Measurements from ENCODE around the gene CAMTA1.

The CAMTA1 gene

DNA sequence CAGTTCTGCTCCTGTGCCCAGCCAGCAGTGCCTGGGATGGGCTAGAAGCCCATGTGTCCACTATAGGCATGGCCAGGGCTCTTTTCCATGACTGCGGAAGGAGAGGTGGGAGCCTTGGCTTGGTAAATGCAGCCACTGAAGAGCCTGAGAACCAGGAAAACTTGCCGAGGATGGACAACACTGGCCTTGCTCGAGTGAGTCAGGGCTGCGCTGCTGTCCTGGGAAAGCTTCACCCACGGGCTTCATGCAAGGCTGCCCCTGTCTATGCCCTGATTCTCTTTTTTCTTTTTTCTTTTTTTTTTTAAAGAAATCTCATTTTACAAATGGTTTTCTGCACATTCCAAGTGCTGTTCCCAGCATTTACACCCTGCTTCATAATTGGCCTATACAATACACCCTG, 156.5 kb downstream of the CAMTA1 start:
- DNase-seq = no peak

DNA sequence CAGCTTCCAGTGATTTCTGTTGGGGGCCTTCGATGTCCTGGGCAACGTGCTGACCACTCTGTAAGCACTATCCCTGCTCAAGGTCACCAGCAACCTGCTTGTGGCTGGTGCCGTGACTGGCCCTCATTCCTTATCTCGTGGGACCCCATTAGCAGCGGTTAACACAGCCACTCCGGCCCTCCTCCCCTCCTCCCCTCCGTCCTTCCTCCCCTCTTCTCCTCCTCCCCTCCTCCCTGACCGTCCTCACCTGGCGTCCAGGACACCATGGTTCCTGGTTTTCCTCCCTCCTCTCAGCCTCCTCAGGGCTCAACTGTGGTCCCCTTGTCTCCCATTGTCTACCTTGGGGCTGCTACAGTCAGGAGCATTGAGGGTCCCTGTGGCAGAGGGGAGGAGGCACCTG, 157.7 kb downstream of the CAMTA1 start:
- DNase-seq = no peak

DNA sequence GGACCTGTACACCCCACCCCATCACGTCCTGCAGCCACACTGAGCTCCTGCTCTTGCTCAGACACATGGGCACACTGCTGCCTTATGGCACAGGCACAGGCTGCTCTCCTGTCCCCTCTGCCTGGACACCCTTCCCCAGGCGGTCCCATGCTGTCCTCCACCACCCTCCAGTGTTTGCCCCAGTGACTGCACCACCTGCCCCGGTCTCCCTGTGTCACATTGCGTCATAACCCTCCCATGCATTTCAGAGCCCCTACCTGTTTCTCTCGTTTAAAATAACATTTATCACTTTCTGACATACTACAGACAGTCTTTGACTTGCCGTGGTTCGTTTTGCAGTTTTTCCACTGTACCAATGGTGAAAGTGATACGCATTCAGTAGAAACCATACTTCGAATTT, 159.2 kb downstream of the CAMTA1 start:
- no peak for DNase-seq

DNA sequence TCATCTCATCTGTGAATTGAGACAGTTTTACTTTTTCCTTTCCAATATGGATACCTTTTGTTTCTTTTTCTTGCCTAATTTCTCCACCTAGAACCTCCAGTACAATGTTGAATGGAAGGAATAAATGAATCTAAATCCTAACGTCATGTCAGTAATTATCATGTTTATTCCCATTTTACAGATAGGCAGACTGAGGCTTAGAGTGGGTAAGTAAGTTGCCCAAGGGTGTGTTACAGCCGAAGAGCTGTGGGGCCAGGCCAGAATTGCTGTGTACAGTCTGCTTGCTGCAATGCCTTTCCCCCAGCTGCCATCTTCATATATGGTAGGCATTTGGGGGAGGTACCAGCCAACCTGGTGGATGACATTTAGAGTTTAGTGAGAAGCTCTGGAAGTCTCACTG, 162.7 kb downstream of the CAMTA1 start:
- DNase-seq = no peak

DNA sequence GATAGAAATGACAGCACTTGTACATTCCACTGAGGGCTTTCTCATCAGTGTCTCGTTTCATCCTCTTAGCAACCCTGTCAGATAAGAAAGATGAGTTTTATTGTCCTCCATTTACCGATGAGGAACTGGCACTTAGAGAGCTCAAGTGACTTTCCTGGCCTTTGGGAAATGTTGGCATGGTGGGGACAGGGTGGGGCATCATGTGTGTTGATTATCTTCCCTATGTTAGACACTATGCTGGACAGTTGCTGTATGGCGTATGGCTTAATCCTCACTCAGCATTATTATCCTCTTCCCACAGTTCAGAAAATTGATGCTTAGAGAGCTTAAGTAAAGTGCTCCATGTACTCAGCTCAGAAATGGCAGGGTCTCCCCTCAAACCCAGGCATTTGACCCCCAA, 163.2 kb downstream of the CAMTA1 start:
- no peak for DNase-seq

DNA sequence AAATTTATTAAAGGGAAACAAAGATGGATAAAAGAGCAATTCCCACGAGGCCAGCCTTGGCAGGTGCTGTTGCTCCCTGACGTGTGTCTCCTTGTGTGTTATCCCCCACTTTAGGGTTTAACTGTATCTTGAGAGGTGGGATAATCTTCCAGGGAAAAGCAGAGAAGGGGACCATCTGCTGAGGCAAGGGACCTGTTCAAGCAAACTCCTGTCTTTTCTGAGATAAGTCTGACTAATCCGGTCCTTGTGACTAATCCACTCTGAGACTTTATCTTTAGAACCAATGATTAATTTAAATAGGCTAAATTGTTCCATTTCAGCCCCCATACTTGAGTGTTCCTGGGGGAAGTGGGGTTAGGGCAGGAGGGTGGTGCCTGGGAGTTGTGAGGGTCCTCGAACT, 163.6 kb downstream of the CAMTA1 start:
- DNase-seq = no peak

DNA sequence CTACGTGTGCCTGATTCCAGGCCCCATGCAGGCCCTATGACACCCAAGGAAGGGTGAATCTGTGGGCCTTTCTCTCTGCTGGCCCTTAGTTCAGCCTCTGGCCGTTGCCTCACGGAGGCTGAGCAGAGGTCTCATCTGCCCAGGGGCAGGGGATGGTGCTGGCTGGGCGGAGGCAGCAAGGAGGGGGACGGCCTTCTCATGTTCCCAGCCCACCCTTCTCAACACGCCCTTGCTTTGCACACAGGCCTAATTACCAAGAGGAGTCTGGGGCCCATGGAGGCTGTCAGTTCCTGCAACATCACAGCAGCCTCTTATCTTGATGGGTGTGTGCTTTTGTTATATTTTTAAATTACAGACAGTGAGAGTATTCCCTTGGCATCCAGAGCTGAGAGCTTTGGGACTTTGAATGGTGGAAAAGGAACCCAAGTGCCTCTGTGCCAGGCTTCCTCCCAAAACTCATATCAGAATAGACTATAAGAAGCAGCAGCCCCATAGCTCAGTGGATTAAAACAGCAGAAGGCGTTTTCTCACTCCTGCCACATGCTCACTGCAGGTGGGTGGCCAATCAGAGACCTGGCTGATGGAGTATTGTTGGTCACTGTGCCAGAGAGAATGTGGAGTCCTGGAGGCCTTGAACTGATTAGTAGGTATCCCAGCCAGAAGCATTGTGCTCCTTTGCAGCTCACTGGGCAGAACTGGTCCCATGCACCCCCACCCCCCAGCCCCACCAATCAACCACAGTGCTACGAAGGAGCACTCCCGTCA, 164.9 kb downstream of the CAMTA1 start:
- DNase-seq = no peak

DNA sequence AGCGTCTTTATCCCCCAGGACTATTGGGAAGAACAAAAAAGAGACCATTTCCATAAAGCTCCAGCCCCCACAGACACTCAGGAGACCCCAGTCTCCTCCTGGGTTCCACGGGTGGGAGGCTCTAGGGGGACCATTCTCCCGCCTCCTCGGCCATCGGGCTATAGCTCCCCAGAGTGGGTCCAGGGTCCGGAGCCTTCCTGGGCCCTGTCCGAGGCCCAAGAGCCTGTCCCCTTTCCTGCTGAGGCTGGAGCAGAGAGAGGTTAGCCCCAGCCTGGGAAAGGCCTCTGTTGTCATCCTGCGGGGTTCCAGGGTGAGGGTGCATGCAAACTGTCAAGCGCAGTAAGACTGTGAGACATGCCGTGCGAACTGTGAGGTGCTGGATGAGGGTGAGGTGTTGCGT, 166.3 kb downstream of the CAMTA1 start:
- DNase-seq = no peak

DNA sequence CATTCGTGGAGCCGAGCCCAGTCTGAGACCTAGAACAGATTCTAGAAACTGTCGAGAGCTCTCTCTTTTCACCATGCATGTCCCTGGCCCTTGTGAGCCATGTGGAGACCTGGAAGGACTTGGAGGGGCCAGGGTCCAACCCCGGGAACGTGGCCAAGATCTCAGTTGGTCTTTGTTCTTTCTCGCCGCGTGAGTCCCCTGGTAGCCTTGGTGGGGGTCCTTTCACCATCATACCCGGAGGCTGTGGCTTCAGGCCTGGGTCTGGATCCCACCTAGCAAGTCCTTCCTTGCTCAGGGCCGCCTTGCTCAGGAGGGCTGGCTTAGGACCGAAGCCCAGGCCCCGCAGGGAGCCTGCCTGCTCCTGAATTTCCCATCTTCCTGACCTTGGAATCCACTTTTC, 168.0 kb downstream of the CAMTA1 start:
- no peak for DNase-seq

DNA sequence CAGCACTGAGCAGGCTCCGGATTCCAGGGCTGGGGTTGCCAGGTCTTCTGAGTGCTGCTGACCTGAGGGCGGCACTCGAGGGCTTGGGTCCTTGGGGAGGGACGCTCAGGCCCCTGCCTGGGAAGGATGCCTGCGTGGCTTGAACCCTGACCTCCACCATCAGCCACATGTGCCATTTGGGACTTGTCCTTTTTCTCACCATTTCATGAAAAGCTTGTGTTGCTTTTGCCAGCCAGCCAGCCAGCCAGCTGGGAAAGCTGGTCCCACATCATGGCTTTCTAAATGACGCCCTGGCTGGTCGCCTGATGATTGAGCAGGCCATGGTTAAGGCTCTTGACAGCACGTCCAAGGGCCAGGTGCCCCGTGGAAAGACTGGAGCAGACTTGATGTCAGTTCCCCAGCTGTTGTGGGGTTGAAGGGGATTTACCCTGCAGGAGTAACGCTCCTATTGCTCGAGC, 168.7 kb downstream of the CAMTA1 start:
- no peak for DNase-seq

DNA sequence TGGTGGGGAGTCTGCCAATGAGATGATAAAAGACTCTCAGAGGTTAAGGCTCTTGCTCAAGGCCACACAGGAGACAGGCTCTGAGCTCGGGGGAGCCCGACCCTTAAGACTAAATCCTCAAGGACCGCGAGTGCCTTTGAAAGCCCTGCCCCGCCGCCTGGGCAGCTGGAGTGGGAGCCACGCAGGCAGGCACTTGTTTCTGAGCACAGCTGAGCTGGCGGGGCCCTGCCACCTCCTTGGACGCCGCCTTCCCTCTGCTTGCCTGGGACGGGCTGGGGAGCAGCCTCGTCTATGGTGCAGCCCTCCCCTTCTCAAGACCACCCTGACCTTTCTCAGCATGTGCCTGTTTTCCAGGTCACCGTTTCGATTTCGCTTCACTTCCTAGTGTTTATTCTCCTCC, 169.3 kb downstream of the CAMTA1 start:
- DNase-seq = peak; percentile 39

DNA sequence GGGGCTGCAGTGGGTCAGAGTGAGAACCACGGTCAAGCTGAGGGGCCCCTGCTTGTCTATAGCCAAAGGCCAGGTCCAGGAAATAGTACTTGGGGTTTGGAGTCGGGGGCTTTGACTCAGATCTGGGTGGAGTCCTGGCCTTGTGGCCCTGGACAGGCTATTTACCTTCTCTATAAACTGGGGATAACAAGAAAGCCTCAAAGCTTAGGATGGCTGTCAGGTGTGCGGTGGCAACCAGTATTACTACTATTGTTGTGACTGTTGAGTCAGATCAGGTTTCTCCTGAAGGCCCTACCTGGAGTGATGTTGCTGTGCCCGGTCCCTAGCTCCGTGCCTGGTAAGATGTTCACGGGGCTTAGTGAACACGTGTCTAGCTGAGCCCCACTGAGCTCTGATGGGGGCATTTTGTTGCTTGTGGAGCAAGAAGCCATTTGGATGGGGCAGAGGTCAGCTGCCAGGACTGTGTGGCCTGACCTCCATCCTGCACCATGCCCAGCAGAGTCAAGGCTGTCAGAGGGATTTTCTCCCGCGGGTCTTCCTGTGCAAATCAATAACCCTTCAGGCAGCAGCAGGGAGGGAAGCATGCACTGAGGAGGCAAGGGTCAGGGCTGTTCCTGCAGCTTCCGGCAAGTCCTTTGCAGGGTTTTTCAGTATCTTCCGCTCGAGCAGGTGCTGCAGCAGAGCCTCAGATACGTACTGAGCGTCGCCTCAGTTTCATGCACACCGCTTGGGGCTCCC, 170.3 kb downstream of the CAMTA1 start:
- DNase-seq = peak; percentile 87

DNA sequence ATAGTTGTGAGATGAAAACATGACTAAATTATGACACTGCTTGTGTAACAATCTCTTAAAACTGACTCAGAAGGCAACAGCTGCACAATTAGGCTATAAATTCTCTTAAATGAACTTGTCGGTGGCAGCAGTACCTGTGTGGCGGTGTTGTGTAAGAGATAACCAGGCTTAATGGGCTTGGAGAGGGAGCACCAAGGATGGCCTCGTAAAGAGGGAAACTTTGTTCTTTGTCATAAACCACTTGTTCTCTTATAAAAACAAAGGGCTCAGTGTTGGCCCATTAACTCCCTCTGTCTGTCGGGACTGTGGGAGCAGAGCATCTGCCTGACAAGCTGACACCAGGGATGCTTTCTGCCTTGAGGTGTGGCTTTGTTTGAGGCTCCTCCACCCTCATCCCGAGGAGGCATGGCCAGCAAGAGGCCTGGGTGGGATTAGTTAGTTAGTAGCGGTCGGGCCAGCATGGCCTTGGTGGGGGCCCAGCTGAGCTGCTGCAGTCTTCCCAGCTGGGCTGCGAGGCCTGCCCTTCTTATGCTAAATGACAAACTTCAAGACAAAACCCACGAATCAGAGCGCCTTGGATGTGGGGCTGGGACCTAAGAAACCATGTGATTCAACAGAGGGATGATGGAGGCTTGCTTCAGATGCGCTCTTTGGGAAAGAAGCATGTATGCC, 171.4 kb downstream of the CAMTA1 start:
- peak; percentile 73 for DNase-seq

DNA sequence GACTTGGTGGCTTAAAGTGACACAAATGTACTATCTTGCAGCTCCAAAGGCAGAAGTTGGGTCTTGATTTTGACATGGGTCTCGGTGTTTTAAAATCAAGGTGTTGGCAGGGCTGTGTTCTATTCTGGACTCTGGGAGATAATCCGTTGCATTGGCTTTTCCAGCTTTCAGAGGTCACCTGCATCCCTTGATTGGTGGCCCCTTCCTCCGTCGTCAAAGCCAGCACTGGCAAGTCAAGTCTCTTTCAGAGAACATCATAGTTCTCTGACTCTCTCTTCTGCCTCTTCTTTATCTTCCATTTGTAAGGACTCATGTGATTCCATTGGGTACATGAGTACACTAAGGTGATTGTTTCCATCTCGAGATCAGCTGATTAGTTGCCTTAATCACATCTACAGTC, 172.1 kb downstream of the CAMTA1 start:
- DNase-seq = no peak

DNA sequence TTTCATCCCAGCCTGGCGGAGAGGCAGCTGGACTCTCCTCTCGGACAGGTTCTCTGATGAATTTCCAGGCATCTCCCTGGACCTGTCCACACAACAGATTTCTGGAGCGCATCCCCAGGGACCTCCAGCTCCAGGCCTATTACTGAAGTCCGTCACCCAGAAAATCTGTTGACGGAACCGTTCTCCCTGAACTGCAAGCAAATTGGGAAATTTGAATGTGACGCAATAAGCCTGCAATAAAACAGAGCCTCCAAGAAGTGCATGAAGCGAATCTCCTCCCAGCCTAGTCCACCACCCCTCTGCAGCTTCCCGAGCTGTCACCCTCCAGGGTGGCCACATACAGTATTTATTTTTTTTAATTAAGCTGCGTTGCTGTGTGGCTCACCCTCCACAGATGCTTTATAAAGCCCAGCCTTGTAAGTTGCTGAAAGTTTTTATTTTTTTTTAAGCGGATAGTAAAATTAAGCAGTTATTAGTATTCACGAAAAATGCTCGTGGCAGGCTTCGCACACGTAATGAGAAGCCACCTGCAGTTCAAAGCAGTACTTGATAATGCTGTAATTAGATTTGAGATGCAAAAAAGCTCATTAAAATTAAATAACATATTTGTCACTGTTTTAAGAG, 173.3 kb downstream of the CAMTA1 start:
- DNase-seq = no peak

DNA sequence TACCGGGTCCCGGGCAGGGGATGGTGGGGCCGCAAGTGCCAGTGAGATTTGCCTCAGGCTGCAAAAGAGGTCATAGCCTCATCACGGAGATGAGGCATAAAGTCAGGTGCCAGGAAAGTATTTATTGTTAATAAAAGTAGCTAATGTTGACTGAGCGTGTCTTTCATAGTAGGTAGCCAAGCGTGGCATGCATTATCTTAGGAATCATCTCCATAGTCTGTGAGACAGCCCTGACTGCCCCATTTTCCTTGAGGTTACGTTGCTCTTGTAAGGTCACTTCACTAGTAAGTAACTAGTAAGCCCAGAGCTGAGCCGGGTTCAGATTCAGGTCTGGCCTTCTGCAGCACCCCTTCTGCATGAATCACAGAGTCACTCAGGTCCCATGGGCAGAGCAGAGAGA, 174.2 kb downstream of the CAMTA1 start:
- no peak for DNase-seq

DNA sequence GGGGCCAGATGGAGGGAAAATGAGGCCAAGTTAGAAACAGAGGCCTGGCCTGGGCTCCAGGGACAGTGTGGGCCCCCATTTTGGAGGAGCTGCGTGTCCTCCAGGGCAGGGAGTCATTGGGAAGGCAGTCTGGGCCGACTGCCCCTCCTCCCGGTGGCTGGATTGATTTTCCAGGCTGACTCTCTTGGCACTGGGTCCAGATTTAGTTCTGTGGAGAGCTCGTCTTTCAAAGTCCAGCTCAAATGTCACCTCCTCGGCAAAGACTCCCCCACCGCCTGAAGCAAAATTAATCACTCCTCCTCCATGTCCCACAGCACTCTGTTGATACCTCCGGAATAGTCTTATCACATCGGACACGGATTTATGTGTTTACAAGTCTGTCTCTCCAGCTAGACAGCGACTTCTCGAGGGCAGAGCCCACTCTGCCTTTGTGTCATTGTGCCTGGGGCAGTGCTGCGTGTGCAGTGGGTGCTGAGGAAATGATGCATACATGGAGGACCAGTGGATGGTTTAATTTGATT, 175.1 kb downstream of the CAMTA1 start:
- peak; percentile 29 for DNase-seq

DNA sequence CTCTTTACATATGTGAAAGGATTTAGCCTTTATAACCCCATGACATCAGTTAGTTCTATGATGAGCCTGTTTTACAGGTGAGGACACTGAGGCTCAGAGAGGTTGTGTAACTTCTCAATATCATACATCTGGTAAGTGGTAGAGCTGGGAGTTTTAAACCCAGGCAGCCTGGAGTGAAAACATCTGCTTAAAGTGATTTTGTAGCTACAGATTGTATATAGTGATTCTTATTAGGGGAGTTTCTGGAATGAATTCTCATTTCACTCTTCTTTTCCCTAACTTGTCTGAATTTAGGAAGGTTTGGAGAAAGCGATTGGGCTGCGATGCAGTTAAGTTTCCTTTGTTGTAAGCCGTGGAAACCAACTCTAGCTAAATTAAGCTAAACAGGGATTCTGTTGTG, 175.6 kb downstream of the CAMTA1 start:
- no peak for DNase-seq

DNA sequence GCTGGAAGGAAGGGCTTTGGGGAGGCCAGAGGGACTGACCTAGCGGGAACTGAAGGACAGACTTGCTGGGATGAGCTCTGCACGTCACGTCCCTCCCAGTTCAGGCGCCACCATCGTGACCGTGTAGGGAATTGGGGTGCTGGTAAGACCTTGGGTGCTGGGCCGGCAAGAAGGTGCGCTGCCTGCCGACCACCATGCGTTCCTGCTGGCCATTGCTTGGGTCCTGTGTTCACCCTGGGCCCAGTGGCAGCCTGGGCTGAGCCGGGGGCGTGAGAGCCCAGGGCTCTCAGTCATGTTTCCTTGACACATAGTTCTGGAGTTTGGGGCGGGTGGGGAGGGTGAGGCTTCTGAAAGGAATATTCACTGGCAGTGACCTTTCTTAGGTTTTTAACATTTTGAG, 176.0 kb downstream of the CAMTA1 start:
- no peak for DNase-seq

DNA sequence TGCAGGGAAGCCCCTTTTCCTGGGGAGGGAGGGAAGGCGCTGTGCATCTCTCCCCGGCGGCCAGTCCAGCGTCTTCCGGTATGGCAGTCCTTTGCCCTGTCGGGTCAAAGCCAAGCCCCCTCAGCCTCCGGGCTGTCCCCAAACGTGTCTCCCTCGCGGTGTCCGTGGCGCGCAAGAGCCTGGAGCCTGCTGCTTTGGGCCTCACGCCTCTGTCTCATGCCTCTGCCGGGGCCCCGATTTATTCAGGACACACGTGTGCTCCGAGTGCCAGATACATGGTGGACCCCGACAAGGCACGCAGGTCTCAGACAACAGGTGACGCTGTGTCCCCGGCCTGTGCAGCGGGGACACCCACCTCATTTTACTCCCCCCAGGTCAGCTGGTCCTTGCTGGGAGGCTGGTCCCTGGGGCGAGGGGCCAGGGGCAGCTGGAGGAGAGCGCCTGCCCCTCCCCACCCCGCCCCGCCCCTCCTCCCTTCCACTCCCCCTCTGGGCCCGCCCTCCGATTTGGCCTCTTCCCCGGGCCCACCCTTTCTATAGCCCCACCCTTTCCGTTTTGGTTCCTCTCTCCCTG, 176.7 kb downstream of the CAMTA1 start:
- no peak for DNase-seq

DNA sequence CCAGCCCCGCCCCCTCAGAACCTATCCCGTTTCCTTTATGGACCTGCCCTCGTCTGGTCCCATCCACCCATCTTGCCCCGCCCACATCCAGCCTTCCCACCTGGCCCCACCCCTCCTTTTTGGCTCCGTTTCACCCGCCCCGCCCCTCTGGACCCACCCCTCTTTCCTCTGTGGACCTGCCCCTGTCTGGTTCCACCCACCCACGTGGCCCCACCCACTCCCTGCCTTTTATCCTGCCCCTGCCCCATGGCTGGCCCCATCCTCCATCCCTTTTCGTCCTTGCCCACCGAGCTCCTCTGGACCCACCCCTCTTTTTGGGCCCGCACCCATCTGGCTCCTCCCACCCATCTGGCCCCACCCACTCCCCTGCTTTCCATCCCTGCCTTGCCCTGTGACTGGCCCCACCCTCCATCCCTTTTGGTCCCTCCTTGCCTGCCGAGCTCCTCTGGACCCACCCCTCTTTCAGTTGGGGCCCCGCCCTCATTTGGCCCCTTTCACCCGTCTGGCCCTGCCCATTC, 177.3 kb downstream of the CAMTA1 start:
- no peak for DNase-seq

All from NCI-H510A (cell line).